CD4-positive, alpha-beta T cell treated with Interleukin-15 for 1 hour (primary cell): Measurements from ENCODE around the gene LRMDA.

Experiments used
- DNase-seq: peaks from one replicate; pipeline ENCODE4 v3.0.0-alpha.2; 2020

LRMDA gene

DNA sequence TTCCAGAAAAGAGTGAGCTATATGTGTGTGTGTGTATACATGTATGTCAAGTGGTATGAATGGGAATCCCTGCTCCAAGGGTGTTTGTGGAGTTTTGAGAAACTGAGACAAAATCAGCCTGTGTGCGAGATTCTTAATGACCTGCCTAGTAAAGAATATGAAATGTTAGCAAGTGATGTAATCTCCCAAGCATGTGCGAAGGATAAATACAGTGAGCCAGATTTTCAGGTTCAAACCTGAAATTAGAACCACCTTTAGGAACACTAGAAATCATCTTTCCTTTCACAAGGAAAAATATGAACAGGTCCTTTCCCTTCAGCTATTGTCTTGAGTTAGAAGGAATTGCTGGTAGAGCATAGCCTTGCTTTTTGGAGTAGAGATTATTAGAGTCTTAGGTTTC lies 457.6 kb downstream of the LRMDA start:
- no peak for DNase-seq

DNA sequence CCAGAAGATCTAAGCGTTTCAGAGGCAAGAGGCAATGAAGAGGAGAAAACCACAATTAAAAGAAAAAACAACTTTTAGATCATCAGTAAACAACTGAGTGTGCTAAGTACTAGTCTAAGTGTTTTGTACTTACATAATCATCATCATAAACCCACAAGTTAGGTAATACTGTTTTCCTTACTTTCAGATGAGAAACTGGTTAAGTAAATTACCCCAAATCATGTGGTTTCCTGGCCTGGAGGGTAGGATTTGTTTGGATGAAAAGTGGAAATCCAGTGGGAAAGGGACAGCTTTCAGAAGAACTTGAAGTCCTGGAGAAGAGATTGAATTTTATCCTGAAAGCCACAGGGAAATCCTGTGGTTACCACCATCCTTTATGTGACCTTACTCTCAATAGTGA lies 463.3 kb downstream of the LRMDA start:
- DNase-seq, result no peak

DNA sequence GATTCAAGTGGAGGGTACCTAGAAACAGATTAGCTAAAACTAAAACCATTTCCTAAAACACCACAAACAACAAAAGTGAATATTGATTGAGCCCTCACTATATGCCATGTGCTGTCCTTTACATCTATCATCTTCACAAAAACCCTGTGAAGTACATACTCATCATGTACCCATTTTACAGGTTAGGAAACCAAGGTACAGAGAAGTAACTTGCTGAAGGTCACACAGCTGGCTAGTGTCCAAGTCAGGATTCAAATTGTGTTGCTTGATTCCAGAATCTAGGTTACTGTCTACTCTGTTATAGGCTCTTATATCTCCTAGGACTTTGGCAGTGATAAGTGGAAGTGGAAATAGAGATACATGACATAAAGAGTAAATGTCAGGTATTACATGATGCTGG lies 463.8 kb downstream of the LRMDA start:
- DNase-seq, result no peak

DNA sequence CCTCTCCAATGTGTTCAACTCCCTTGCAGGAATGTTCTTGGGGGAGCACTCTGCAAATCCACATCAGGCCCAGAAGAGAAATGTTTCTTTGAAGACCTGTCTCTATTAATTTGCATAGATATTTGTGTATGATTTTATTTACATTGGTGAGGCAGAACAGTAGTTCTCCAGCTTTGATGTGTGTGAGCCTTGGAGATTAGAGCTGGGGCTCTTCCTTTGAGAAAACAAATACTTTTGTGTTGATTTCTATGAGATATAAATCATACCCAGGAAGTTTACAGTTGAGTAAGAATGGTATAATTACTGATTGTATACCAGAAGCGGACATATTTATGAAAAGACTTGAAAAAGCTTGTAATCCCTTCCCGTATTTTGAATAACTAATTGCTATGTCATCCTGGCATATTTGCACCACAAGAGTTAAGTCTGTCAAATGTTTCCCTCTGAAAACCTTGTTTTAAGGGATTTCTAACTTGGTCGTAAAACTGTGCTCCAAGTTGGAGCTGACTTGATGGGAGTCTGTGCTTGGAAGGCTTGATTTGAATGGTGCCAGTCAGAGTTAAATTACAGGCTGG lies 468.5 kb downstream of the LRMDA start:
- DNase-seq, result no peak

DNA sequence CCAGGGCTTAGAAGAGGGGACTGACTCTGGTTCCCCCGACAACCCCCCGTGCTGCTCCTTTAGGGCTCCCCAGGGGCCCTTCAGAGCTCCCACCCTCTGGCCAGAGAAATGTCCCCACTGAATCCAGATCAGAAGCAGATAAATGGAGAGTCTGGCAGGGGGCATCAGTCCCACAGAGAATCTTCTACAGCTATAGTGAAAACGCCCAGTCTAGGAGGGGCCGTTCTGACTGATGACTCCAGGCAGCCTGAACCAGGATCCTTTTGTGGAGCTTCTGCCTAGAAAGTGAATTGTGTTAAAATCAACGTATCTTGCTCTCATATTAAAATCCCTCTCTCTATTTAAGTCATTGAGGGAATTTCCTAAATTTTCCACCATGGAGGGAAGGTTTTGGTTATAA lies 471.4 kb downstream of the LRMDA start:
- no peak for DNase-seq

DNA sequence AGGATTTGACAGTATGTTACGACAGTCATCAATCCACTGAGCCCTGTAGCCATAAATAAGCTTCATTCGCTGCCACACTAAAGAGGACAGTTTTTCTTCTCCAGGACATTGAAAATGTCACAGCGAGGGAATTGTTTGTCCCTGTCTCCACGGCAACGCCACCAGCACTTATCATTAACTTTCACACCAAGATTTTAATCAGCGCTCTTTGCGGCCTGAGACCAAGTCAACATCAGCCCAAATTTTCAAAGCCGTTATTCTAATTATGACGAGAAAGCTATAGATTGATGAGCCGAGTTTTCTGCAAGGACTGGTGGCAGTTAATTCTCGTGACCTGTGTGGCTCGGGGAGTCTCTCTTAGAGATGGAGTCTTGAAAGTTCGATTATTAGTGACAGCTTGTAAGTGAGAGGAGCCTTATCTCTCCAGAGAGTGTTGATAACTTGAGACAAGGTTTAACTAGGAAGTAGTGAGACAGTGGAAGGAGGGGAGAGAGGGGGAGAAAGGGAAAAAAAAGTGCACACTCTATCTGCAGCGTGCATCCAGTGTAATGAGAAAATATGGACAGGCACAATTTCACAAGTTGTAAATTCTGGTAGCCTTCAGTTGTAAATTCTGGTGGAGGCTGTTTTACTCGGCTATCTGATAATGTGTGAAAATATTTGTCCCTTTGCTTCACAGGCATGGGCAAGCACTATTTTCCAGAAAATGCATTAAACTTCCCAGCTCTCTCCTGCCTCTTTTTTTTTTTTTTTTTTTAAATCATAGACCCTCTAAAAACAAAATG lies 473.3 kb downstream of the LRMDA start:
- no peak for DNase-seq

DNA sequence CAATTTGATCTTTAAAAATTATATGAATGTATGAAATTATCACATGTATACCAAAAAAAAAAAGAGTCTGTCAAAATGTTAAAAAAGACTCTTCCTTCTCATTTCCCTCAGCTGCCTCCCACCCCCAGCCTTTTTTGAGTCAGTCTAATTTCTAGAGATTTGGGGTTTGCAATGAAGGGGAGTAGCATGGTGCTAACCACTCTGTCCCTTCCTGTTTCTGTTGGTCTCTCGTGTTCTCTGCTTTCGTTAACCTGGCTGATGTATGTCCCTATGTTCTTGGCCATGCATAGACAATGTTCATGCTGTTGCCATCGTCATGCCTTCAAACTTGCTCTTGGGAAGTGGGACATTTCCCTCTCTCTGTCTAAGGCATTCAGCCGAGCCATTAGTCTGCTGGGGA lies 474.1 kb downstream of the LRMDA start:
- DNase-seq, result no peak

DNA sequence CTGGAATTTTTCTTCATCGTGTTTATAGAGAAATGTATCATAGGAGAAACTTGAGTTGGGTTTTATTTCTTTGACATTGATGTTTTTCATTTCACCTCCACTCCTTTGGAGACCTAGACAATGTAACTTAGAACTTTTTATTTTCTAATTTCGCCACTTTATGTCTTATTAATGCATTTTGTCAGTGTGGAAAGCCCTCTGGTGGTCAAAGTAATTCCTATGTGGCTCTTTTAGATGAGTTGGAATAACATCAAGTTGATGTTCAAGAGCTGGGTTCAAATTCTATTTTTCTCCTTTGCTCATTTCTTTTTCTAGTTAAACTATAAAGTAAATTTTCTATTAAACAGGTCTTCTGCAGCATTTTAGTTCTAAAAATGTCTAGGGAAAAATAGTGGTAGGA lies 478.6 kb downstream of the LRMDA start:
- DNase-seq, result no peak

DNA sequence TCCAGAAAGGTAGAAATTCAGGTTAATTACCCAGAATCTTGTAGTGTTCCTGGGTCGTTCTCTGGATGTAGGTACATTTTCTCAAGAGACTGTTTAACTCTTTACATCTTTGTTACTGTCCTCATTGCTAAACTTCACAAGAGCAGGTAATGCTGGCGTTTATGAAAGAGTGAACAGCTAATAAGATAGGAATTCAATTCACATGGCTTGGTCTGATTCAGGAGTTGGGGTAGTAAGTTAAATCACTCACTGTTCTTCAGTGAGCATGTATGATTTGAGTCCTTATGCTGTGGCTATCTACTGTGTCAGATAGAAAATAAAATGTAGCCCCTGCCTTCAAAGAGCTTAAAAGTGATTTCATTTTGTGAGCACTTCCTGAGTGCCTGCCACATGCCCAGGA lies 480.0 kb downstream of the LRMDA start:
- no peak for DNase-seq

DNA sequence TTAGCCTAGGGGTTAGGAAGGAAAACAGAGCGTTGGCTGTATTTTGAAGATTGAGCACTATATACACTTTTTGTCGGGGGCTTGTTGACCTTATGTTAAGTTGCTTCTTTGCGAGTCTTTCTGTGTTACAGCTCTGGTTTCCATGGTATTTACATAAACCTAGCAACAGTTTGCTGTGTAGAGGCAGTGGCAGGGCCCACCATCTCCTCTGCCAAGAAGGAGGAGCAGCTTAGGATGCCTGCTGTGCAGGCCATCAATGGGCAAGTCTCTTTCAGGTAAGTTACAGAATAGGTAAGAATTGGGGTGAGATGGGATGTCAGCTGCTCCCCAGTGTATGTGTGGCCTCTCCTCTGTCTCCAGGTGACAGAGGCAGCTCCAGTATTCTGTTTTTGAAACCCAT lies 485.5 kb downstream of the LRMDA start:
- no peak for DNase-seq

DNA sequence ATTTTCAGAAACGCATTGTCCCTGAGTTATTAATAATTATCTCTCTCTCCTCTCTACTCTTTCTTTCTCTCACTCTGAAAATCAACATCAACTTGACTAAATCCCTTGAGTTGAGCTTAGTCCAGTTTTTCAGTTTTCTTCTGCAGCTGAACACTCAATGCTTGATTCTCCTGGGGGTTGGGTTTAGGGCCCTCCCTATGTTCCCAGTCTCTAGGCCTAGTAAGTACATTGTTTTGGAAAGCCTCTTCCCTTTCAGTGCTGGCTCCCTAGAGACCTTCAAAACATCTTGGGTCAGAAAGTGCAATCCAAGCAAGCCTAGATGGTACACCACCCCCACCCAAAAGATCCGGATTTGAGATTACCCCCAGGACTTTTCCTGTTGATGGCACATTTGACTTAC lies 488.5 kb downstream of the LRMDA start:
- DNase-seq, result no peak

DNA sequence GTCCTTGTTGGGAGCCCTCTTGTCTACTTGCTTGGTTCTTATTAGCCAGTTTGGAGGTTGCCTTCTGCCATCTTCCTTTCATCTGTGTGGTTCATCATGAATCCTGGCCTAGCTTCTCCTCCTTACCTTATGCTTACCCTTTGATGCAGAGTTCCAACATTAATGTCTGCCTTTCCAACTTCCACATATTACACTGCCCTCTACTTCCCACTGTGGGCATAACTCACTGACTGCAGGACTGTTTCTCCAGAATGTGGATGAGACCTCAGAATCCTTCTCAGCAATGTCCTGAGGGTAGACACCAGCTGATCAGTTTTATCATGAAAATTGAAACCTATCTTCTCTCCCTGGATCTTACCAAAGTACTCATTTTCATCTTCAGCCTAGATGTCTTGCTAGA lies 491.0 kb downstream of the LRMDA start:
- no peak for DNase-seq

DNA sequence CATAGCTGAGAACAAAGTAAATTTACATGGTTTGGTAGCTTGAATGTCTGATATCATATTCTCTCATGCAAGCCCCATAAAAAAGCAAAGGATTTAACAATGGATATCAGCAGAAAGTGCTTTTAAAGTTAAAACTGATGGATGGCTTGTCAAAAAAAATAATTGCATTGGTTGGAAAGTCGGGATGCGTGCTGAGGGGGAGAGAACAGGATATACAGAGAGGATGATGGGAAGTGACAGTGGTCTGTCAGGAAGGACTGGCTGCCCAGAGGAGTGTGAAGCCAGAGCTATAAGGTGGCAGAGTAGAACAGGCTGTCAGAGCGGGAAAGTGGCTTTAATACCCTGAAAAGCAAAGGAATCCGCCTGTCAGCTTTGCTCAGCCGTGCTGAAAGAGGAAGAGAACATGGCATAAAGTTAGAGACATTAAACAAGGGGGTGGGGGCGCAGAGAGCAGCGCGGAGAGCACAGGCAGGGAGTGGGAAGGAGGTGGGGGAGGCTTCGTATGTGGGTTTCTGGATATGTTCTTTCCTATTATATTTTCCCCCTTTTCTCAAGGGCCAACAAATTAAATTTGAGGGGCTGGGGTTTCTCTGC lies 493.0 kb downstream of the LRMDA start:
- no peak for DNase-seq

DNA sequence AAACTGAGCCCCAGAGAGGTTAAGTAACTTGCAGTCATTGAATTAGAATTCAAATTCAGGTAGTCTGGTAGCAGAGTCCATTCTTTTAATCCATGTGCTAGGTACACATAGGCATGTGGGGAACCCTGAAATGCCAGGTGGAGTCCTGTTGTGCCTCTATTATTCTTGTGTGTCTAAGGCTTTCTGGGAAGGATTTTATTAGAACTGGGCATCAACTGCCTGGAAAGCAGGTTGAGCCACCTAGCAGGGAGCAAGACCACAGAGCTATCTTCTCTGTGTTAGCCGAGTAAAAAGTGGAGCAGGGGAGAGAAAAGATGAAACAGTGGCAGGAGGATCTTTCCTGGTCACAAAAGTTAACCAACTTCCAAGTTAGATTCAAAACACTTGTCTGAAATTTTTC lies 494.6 kb downstream of the LRMDA start:
- DNase-seq, result no peak

DNA sequence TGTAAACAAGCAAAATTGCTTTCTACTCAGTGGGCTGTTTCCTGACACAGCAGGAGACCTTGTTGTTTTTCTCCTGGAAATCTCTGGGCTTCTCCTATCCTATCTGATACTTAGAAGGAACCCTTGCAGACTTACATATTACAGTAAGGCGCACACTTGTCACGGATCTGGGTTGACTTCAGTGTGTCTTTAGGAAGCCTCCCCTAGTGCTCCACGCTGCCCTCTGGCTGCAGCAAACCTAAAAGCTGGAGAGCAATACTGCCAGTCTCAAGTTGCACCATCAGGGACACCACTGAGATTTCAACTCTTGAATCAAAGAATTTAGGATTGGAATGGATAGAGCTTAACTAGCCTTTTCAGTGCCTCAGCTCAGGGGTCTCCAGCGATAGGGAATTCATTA lies 495.3 kb downstream of the LRMDA start:
- DNase-seq, result no peak

DNA sequence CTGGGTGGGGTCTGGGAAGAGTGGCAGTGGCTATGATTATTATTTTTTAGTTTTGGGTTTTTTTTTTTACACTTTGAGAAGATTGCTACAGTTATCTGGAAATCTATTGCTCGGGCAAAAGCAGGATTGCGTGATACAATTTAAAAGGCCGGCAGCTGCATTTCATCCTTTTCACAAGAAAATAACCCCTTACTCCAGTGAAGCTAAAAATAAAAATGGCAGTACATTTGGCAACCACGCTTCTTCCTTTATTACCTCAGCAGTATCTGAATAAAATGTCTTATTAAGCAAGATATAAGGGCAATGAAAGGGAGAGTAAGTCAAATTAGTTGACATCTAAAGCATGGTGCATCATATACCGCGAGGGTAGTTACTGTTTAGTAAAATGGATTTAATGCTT lies 496.8 kb downstream of the LRMDA start:
- DNase-seq, result no peak

DNA sequence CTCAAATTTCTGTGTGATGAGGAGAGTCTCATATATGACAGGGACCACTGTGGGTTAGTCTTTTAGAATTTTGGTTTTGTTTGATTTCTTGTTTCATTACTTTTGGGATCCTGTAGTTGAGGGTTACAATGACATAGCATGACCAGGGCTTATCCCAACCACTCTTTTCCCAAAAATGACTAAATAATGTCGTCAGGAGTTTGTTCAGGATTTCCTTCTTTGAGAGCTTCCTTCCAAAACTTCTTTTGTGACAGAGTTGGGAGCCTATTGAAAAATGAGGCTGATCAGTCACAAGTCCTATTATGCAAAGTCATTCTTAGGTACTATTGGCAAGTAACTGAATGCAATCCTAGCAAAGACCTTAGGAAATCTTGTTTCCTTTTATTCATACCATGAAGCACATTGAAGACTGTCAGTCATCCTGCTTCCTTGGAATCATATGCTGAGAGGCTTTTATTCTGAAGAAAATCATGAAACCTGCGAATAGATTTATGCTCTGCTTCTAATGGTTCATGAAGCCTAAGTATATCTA lies 498.3 kb downstream of the LRMDA start:
- DNase-seq, result no peak

DNA sequence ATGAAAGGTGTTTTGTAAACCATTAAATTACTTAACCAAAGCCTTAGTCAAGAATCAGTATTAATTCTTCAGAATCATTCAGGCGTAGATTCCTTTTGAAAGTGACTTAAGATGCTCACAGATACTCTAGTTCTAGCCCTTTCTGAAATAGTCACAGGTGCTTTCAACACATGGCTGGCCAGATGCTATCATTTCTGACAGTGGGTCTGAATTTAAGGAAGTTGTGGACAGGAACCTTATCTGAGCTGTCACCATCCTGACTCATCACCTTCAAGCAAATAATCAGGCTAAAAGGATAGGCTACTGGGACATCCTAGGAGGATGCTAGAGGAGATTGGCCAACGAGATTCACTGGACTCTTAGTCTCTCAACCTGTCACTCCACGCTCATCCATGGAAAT lies 501.5 kb downstream of the LRMDA start:
- no peak for DNase-seq

DNA sequence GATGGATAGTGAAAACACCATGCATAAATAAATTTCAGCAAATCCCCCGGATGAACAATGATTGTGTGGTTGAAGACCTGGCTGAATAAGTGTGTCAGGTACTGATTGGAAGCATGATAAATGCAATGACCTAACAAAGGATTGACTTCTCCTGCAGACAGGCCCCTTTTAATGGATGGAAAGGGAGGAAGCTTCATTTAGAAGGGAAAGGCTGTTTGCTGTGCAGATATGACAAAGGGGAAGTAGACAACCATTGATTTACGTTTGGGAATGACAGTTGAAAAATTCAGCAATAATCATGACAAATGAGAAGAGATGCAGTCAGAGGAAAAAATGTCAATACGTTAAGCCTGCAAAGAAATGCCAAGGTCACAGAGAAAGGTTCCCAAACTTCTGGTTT lies 503.8 kb downstream of the LRMDA start:
- no peak for DNase-seq

DNA sequence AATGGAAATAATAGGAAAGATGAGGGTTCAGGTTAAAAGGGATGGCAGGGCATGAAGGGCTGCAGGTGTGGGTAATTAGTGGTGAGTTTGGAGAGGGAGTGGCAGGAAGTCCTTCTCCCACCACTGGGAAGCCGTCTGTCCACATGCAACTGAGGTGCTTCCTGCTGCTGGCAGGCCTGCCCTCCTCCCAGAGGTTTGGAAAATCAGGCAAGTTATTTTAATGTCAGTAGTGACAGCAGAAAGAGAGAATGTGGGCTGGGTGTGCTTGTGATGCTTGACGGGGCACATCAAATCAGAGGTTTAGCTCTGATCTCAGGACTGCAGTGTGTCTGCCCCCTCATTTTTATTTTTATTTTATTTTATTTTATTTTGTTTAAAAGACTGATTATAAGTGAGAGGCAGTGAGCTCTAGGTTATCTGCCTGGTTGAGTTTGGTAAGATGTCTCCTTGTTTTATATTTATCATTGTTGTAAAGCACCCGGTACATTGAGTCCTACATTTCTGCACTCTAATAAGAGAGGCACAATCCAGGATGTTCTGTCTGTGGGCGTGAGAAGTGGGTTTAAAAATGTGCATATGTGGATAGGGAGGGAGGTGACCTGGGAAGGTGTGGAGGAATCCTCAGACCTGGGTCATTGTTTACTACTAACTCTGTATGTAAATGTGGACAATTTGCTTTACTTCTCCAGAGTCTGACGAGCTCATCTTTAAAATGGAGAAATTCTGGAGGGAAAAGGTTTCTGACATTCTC lies 504.4 kb downstream of the LRMDA start:
- no peak for DNase-seq

DNA sequence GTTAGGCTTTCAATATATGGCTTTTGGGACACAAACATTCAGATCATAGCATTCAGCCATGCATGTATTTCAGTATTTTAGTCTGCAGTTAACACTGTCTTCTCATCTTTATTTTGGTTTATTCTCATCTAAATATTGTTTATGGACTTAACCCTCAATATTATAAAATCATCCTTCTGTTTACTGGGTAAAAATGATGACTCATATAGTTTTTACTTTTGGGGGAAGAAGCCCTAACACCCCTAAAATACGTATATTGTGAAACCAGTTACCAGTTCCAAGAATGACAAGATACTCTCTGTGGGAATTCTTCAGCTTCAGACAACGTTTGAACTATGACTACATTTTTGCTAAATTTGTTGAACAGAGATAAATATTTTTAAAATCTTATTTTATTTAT lies 505.4 kb downstream of the LRMDA start:
- DNase-seq, result no peak

DNA sequence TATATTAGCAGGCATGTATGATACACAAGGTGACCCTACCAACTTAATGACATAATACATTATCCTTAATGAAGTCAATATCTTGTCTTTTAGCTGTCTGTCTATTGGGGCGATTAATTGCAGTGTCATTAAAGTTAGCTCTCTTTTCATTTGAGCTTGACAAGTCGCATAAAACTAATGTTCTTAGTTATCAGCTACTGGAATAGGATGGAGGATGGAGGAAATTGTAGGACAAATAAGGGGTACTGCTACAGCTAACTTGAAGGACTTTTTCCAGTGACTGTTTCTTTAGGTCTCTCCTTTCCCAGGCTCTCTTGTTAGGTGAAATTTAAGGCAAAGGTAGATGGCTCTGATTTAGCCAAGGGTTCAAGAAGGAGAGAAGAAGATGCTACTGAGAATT lies 506.4 kb downstream of the LRMDA start:
- no peak for DNase-seq

DNA sequence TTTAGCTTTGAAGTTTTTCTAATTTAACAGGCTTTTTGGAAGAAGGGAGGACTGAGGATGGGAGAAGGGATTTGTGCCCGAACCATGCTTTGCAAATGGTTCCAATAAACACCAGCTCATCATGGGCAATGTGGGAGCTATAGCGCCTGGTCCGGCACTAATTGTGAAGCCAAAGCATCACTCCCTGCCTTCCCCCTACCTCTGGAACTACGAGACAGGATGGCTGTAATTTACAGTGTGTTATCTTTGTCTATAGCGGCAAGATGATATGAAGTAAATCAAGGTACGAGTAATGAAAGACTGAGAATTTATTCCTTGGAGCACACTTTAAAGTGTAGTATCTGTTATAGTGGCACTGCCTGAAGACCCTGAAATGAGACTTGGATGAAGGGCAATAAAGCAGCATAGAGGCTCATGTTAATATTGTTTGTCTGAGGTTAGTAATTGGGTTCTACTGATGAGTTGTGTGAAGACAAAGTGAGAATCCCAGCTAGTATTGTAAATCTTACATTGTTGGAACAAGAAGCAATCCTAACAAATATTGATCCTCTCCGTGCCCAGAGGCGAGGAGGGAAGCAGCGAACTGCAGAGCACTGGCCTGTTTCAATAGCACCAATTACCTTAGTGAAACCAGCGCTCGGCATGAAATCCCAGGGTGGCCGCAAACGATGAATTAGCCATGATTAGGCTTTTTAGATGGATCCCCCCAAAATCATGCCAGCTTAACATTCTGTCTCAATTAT lies 507.1 kb downstream of the LRMDA start:
- DNase-seq, result no peak
